H9 (cell line): ENCODE results near the gene AP1G2. TPM values are rescaled to one million over a fixed set of nuclear protein-coding genes. Genes with fewer than 3 reads are reported as not detected.

Experiments
- DNase-seq: peaks from one replicate; pipeline ENCODE4 v3.0.0-alpha.2; 2017
- H2AFZ ChIP-seq: one replicate; pipeline ENCODE4 v1.6.1; 2013; ENCODE audit warnings: mild to moderate bottlenecking, low read length, control low read depth, moderate library complexity
- H2AK5ac ChIP-seq: 2 replicates; pipeline ENCODE4 v1.6.1; 2013; ENCODE audit warnings: low read length, control low read depth, mixed read lengths; ENCODE audit not compliant: insufficient read length
- H2BK120ac ChIP-seq: one replicate; pipeline ENCODE4 v1.6.1; 2013; ENCODE audit warnings: low read depth, mild to moderate bottlenecking, low read length, control low read depth, inconsistent platforms; ENCODE audit not compliant: poor library complexity, severe bottlenecking
- H2BK12ac ChIP-seq: 2 replicates; pipeline ENCODE4 v1.6.1; 2013; ENCODE audit warnings: low read length, control low read depth, mixed read lengths, low read depth; ENCODE audit not compliant: insufficient read length
- H2BK15ac ChIP-seq: 2 replicates; pipeline ENCODE4 v1.6.1; 2013; ENCODE audit warnings: low read depth, low read length, control low read depth
- H2BK20ac ChIP-seq: one replicate; pipeline ENCODE4 v1.6.1; 2013; ENCODE audit warnings: low read depth, mild to moderate bottlenecking, low read length, control low read depth, inconsistent platforms; ENCODE audit not compliant: poor library complexity, severe bottlenecking
- H2BK5ac ChIP-seq: 2 replicates; pipeline ENCODE4 v1.6.1; 2013; ENCODE audit warnings: low read length, control low read depth, mixed read lengths; ENCODE audit not compliant: insufficient read length
- H3K14ac ChIP-seq: 2 replicates; pipeline ENCODE4 v1.6.1; 2013; ENCODE audit warnings: low read length, control low read depth; ENCODE audit not compliant: insufficient read depth
- H3K18ac ChIP-seq: 2 replicates; pipeline ENCODE4 v1.6.1; 2013; ENCODE audit warnings: low read depth, mild to moderate bottlenecking, mixed read lengths, low read length, control low read depth; ENCODE audit not compliant: insufficient read length
- H3K23ac ChIP-seq: 2 replicates; pipeline ENCODE4 v1.6.1; 2013; ENCODE audit warnings: low read length, control low read depth, mixed read lengths, low read depth; ENCODE audit not compliant: insufficient read length
- H3K23me2 ChIP-seq: 2 replicates; pipeline ENCODE4 v1.6.1; 2013; ENCODE audit warnings: low read depth, mild to moderate bottlenecking, mixed read lengths, low read length, control low read depth; ENCODE audit not compliant: insufficient read length, poor library complexity, severe bottlenecking
- H3K27ac ChIP-seq: 2 replicates; pipeline ENCODE4 v1.5.1; 2013; ENCODE audit warnings: low read length, control low read depth, mixed read lengths, low read depth; ENCODE audit not compliant: insufficient read length
- H3K27me3 ChIP-seq: 2 replicates; pipeline ENCODE4 v1.6.1; 2013; ENCODE audit warnings: low read length, control low read depth, inconsistent platforms; ENCODE audit not compliant: insufficient read depth
- H3K4ac ChIP-seq: 2 replicates; pipeline ENCODE4 v1.6.1; 2013; ENCODE audit warnings: low read depth, mild to moderate bottlenecking, control low read depth, inconsistent platforms, low read length, moderate library complexity
- H3K4me1 ChIP-seq: 2 replicates; pipeline ENCODE4 v1.6.1; 2013; ENCODE audit warnings: low read length, control low read depth, inconsistent platforms; ENCODE audit not compliant: insufficient read depth
- H3K4me2 ChIP-seq: 2 replicates; pipeline ENCODE4 v1.6.1; 2013; ENCODE audit warnings: low read length, control low read depth, mixed read lengths; ENCODE audit not compliant: insufficient read length, insufficient read depth
- H3K56ac ChIP-seq: 2 replicates; pipeline ENCODE4 v1.6.1; 2013; ENCODE audit warnings: low read depth, mild to moderate bottlenecking, mixed read lengths, low read length, control low read depth; ENCODE audit not compliant: insufficient read length
- H3K79me1 ChIP-seq: 2 replicates; pipeline ENCODE4 v1.6.1; 2013; ENCODE audit warnings: low read depth, mild to moderate bottlenecking, moderate library complexity, low read length, control low read depth, inconsistent platforms; ENCODE audit not compliant: insufficient read depth, poor library complexity, severe bottlenecking
- H3K79me2 ChIP-seq: 2 replicates; pipeline ENCODE4 v1.6.1; 2013; ENCODE audit warnings: low read length, control low read depth, inconsistent platforms; ENCODE audit not compliant: insufficient read depth
- H3K9ac ChIP-seq: 2 replicates; pipeline ENCODE4 v1.6.1; 2013; ENCODE audit warnings: low read length, control low read depth, mixed read lengths; ENCODE audit not compliant: insufficient read length; ENCODE audit errors: extremely low read depth
- H3K9me3 ChIP-seq: one replicate; pipeline ENCODE4 v1.6.1; 2013; ENCODE audit warnings: low read depth, low read length, inconsistent platforms; ENCODE audit not compliant: control insufficient read depth
- H3T11ph ChIP-seq: one replicate; pipeline ENCODE4 v1.6.1; 2013; ENCODE audit warnings: mild to moderate bottlenecking, low read length, control low read depth, inconsistent platforms
- H4K20me1 ChIP-seq: one replicate; pipeline ENCODE4 v1.6.1; 2013; ENCODE audit not compliant: control insufficient read depth, insufficient read length, insufficient read depth
- H4K5ac ChIP-seq: 2 replicates; pipeline ENCODE4 v1.6.1; 2013; ENCODE audit warnings: low read depth, mild to moderate bottlenecking, mixed read lengths, low read length, control low read depth; ENCODE audit not compliant: insufficient read length
- H4K8ac ChIP-seq: replicated peaks from 2 replicates; pipeline ENCODE4 v1.6.1; 2013; ENCODE audit warnings: low read length, control low read depth, mixed read lengths, low read depth; ENCODE audit not compliant: insufficient read length
- H4K91ac ChIP-seq: 2 replicates; pipeline ENCODE4 v1.6.1; 2013; ENCODE audit warnings: low read depth, mild to moderate bottlenecking, moderate library complexity, mixed read lengths, low read length, control low read depth; ENCODE audit not compliant: insufficient read length
- H3K27ac Mint-ChIP-seq, 3 experiments: 2 replicates in 2 of 3; 3 replicates in 1 of 3; pipeline ENCODE4 v1.8.0; 2020 to 2021; ENCODE audit warnings: mixed read lengths in 3 of 3, mild to moderate bottlenecking in 1 of 3, moderate library complexity in 1 of 3
- H3K27me3 Mint-ChIP-seq: 2 replicates; pipeline ENCODE4 v1.8.0; 2021; ENCODE audit warnings: low read depth, mild to moderate bottlenecking, moderate library complexity, mixed read lengths
- H3K36me3 Mint-ChIP-seq, 3 experiments: 2 replicates in 2 of 3; 3 replicates in 1 of 3; pipeline ENCODE4 v1.8.0; 2020 to 2021; ENCODE audit warnings: low read depth in 3 of 3, mixed read lengths in 3 of 3; ENCODE audit not compliant: insufficient read depth in 1 of 3
- H3K4me1 Mint-ChIP-seq, 2 experiments: 2 replicates each; pipeline ENCODE4 v1.8.0; 2020; ENCODE audit warnings: mixed read lengths in 2 of 2
- H3K4me3 Mint-ChIP-seq, 2 experiments: 2 replicates in 1 of 2; 3 replicates in 1 of 2; pipeline ENCODE4 v1.8.0; 2020 to 2021; ENCODE audit warnings: mild to moderate bottlenecking in 2 of 2, mixed read lengths in 2 of 2, moderate library complexity in 1 of 2
- H3K9me3 Mint-ChIP-seq, 2 experiments: 2 replicates in 1 of 2; 3 replicates in 1 of 2; pipeline ENCODE4 v1.8.0; 2020; ENCODE audit warnings: mild to moderate bottlenecking in 2 of 2, mixed read lengths in 2 of 2, moderate library complexity in 1 of 2
- CTCF ChIP-seq: fragments of 200-600 bp; sonication (generic); conservative IDR thresholded peaks from 3 replicates; pipeline ENCODE4 v1.8.0; 2021; ENCODE audit warnings: antibody characterized with exemption, mild to moderate bottlenecking
- whole genome bisulfite sequencing: extraction: QIAGEN DNeasy Blood & Tissue Kit; methylation state at CpG from one replicate; pipeline ENCODE4 v1.1.7; 2013; ENCODE audit warnings: missing lambda C conversion rate, low lambda C conversion rate, mixed read lengths; ENCODE audit not compliant: insufficient read length; ENCODE audit errors: extremely low coverage; 5-methylcytosine and 5-hydroxymethylcytosine counted together
- total RNA-seq: library from RNA; stranded (reverse); gene quantifications from 2 replicates; pipeline ENCODE4 v1.2.1, GENCODE V29; 2021

The AP1G2 gene
- total RNA-seq, 1 experiment from 2014 or later = 107 TPM

GRCh38 chr14:23561873-23562821 lies 5.4 kb downstream of the AP1G2 start:
- no peak overlapping the region for H2BK120ac ChIP-seq
- no peak for TF ChIP-seq CTCF
- no peak overlapping the region for H2BK15ac ChIP-seq
- Mint-ChIP-seq H3K27me3 (no peaks in the 10 kb centered on the region), H3K27ac (no peak overlapping the region; a peak in 1 of 7 replicates), H3K9me3 (no peaks in the 10 kb centered on the region), H3K4me1 (peaks cover 16 to 27% of the 10 kb centered on the region in 2 experiments), H3K36me3 (peaks cover 17 to 81% (median 69%) of the 10 kb centered on the region in 3 experiments), H3K4me3 (no peak overlapping the region)
- H3K79me2 ChIP-seq = no peaks in the 10 kb centered on the region
- H2AK5ac ChIP-seq = no peak overlapping the region
- peaks cover 3% of the 10 kb centered on the region for H4K20me1 ChIP-seq
- H3K14ac ChIP-seq = no peak overlapping the region
- H3K56ac ChIP-seq = no peak overlapping the region
- no peak overlapping the region for H3K23ac ChIP-seq
- no peak overlapping the region for H3K18ac ChIP-seq
- H4K8ac ChIP-seq = no peak overlapping the region
- WGBS = no CpG with 5 or more reads among the region's 15 CpGs
- H3K27me3 ChIP-seq = no peaks in the 10 kb centered on the region
- no peak overlapping the region for H3K9ac ChIP-seq
- no peak overlapping the region for H3T11ph ChIP-seq
- H3K79me1 ChIP-seq = no peaks in the 10 kb centered on the region
- no peak overlapping the region for H3K4me2 ChIP-seq
- no peaks in the 10 kb centered on the region for H3K9me3 ChIP-seq
- H3K23me2 ChIP-seq = peaks cover 3% of the 10 kb centered on the region
- peaks cover 3% of the 10 kb centered on the region; the same call in 1 of the 2 replicates for H3K4me1 ChIP-seq
- no peak overlapping the region for H3K4ac ChIP-seq
- no peak overlapping the region for H2BK5ac ChIP-seq
- H2AFZ ChIP-seq = no peak overlapping the region
- no peak for DNase-seq
- H2BK20ac ChIP-seq = no peak overlapping the region
- H4K5ac ChIP-seq = no peak overlapping the region
- no peak overlapping the region for H4K91ac ChIP-seq
- H3K27ac ChIP-seq = no peak overlapping the region
- H2BK12ac ChIP-seq = no peak overlapping the region
